ENCODE results near the gene KLHL6. TPM values are rescaled to one million over a fixed set of nuclear protein-coding genes. Genes with fewer than 3 reads are reported as not detected.
A peak's percentile ranks its signal among the peaks of the same experiment; 100 is the strongest.

KLHL6 gene
- total RNA-seq, 1 donor from 2014 or later = 36.7 TPM

DNA sequence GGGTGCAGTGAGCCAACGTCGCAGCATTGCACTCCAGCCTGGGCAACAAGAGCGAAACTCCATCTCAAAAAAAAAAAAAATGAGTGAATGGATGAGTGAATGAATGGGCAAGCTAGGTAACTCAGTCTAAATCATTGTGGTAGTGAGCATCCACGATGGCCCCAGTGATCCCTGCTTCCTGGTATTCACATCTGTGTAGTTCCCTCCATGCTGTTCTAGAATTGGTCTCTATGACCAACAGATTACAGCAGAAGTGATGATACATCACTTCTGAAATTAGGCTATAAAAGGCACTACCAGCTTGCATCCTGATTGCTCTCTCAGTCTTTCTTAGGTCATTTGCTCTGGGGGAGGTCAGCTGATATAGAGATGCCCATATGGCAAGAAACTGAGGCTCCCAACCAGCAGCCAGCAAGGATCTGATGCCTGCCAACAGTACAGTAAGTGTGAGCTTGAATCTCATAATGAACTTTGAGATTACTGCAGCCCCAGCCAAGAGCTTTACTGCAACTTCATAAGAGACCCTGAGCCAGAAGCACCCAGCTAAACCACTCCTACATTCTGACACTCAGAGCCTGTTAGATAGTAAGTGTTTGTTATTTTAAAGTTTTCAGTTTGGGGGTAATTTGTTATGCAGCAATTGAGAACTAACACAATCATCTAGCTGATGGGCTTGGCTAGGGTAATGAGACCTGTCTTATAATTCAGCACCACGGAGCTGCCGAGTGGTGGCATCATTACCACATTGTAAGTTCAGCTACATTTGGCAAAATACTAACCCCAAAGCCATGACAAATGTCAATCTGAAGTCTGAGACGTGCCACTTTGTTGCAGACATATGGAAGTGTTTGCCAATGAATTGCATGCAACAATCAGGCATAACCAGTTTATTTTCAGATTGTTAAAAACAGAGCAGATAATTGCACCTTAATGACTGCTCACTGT lies 53.0 kb downstream of the KLHL6 start:
- DNase-seq = no peak
- intact Hi-C loops (cut with DNase I) = no loop called here
- H3K36me3 ChIP-seq = peaks cover 10% of the 10 kb centered on the region
- peak in 1 of 2 donors; percentile 58 for ATAC-seq
- no peaks in the 10 kb centered on the region for H3K4me1 ChIP-seq
- TF ChIP-seq, protein P1, sequence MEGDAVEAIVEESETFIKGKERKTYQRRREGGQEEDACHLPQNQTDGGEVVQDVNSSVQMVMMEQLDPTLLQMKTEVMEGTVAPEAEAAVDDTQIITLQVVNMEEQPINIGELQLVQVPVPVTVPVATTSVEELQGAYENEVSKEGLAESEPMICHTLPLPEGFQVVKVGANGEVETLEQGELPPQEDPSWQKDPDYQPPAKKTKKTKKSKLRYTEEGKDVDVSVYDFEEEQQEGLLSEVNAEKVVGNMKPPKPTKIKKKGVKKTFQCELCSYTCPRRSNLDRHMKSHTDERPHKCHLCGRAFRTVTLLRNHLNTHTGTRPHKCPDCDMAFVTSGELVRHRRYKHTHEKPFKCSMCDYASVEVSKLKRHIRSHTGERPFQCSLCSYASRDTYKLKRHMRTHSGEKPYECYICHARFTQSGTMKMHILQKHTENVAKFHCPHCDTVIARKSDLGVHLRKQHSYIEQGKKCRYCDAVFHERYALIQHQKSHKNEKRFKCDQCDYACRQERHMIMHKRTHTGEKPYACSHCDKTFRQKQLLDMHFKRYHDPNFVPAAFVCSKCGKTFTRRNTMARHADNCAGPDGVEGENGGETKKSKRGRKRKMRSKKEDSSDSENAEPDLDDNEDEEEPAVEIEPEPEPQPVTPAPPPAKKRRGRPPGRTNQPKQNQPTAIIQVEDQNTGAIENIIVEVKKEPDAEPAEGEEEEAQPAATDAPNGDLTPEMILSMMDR (IDR thresholded peaks at IDR 0.05) = peak; percentile 25
- H3K4me3 ChIP-seq = no peak overlapping the region
- H3K27me3 ChIP-seq (ENCODE audit: low read depth) = no peaks in the 10 kb centered on the region
- no peak overlapping the region for H3K27ac ChIP-seq
- no peaks in the 10 kb centered on the region for H3K9me3 ChIP-seq

DNA sequence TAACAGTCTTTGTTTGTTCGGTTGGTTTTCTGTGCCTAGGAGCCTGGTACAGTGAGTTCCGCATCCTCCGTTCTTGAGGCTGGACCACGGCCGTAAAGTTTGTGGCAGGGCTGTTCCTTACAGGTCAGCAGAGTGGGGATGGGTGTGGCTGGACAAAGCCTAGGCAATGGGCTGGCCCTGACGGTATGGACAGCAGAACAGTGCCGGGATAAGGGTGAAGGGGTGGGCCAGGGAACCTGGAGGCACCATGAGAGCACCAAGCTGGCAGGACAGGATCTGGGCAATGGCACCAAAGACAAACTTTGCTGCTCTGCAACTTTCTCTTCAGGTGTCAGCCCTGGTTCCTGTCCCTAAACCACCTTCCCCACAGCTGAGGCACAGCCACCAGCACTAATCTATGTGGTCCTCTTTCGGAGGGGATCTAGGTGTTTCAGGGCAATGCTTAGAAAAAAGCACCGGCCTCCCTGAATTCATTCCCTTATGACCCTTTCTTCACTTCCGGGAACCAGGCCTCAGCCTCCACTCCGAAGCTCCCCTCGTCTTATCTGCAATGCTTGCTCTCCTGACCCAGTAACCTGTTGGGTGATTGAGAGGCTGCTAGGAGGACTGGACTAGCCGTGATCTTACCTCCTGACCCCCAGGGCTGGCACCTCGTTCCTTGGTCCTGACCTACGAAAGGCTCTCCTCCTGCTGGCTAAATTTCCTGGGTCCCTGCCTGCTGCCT lies 54.4 kb downstream of the KLHL6 start:
- Histone ChIP-seq H3K36me3 (peaks cover 10% of the 10 kb centered on the region), H3K4me1 (no peaks in the 10 kb centered on the region), H3K27ac (no peak overlapping the region), H3K4me3 (no peak overlapping the region), H3K27me3 (ENCODE audit: low read depth) (no peaks in the 10 kb centered on the region), H3K9me3 (no peaks in the 10 kb centered on the region)
- DNase-seq (no peak), ATAC-seq (peak in 1 of 2 donors; percentile 29)
- TF ChIP-seq, protein P1 (IDR thresholded peaks at IDR 0.05) = no peak
- intact Hi-C loops (cut with DNase I) = no loop called here

DNA sequence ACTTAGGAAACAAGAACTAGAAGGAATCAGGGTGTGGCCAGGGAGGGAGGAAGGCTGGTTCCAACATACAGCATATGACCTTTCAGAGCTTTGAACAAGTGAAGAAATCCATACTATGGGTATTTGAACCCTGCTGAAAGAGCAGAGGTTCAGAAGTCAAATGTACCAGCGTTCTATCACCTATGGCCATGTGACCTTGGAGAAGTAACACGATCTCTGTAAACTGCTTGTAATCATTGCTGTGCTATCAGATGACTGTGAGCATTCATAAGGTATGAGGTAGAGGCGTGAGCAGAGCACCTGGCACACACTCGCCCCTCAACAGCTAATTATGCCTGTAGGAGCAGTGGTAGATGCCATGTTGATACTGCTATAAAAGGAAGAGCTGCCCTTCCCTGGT lies 55.2 kb downstream of the KLHL6 start:
- Histone ChIP-seq H3K27me3 (ENCODE audit: low read depth) (no peaks in the 10 kb centered on the region), H3K4me3 (no peak overlapping the region), H3K27ac (no peak overlapping the region), H3K4me1 (no peaks in the 10 kb centered on the region), H3K9me3 (no peaks in the 10 kb centered on the region), H3K36me3 (peaks cover 10% of the 10 kb centered on the region)
- DNase-seq (no peak), ATAC-seq (no peak)
- intact Hi-C loops (cut with DNase I) = no loop called here
- TF ChIP-seq, protein P1 (IDR thresholded peaks at IDR 0.05) = no peak

DNA sequence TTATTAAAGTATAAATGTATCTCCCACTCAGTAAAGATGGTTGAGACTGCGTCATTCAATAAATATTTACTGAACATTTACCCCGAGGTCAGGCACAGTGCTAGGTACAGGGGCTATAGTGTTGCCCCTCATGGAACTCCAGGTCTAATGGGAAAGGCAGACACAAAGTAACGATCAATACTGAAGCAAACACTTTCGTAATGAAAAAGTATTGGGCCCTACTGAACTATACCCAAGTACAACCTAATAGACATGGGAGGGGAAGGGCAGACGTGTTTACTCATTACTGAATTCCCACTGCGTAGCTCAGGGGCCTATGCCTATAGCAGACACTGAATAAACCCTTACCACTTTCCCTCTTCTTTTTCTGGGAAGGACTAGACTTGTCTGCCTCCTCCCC lies 56.9 kb downstream of the KLHL6 start:
- ATAC-seq = no peak
- H3K9me3 ChIP-seq = no peaks in the 10 kb centered on the region
- H3K4me3 ChIP-seq = no peak overlapping the region
- TF ChIP-seq, protein P1 (IDR thresholded peaks at IDR 0.05) = no peak
- no peak overlapping the region for H3K27ac ChIP-seq
- H3K36me3 ChIP-seq = peaks cover 16% of the 10 kb centered on the region
- no peaks in the 10 kb centered on the region for H3K27me3 ChIP-seq (ENCODE audit: low read depth)
- intact Hi-C loops (cut with DNase I) = no loop called here
- H3K4me1 ChIP-seq = no peaks in the 10 kb centered on the region
- DNase-seq = no peak

DNA sequence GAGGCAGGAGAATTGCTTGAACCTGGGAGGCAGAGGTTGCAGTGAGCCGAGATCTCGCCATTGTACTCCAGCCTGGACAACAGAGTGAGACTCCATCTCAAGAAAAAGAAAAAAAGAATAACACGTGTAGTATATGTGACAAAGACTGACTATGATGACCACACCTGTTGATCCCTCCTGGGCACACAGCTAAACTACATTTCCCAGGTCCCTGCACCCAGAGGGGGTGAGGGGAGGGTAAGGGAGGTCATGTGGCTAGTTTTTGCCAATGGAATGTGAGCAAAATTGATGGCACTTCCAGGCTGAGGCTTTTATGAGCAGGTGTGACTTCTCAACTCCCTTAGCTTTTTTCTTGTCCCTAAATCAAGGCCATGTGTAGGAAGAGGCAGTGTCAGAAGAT lies 58.2 kb downstream of the KLHL6 start:
- H3K27me3 ChIP-seq (ENCODE audit: low read depth) = no peaks in the 10 kb centered on the region
- H3K36me3 ChIP-seq = peaks cover 23% of the 10 kb centered on the region
- TF ChIP-seq, protein P1 (IDR thresholded peaks at IDR 0.05) = no peak
- H3K9me3 ChIP-seq = no peaks in the 10 kb centered on the region
- no peak overlapping the region for H3K27ac ChIP-seq
- no peaks in the 10 kb centered on the region for H3K4me1 ChIP-seq
- no peak for DNase-seq
- no peak overlapping the region for H3K4me3 ChIP-seq
- intact Hi-C loops (cut with DNase I) = no loop called here
- ATAC-seq = no peak

Data from lower lobe of right lung (tissue), 2 donors.